ENCODE data around the gene PYGM.
"Not testable (repeated sequence)": the region's sequence is repeated elsewhere in the genome, so short reads cannot be mapped to it uniquely, and the experiment has no call there.

PYGM gene

GRCh38 chr11:64714666-64715065 lies 45.1 kb downstream of the PYGM start:
- no peak for DNase-seq

- DNase-seq: no peak
Observed at GRCh38 chr11:64713781-64714363, 45.9 kb downstream of the PYGM start.

GRCh38 chr11:64713016-64713707 lies 46.6 kb downstream of the PYGM start:
- DNase-seq: no peak

- DNase-seq: no peak
Observed at GRCh38 chr11:64712430-64713015, 47.3 kb downstream of the PYGM start.

- no peak for DNase-seq
Observed at GRCh38 chr11:64711956-64712362, 47.8 kb downstream of the PYGM start.

- DNase-seq: no peak
Observed at GRCh38 chr11:64711138-64711955, 48.4 kb downstream of the PYGM start.

- no peak for DNase-seq
Observed at GRCh38 chr11:64710418-64711137, 49.2 kb downstream of the PYGM start.

- no peak for DNase-seq
Observed at GRCh38 chr11:64705501-64705900, 54.3 kb downstream of the PYGM start.

GRCh38 chr11:64703048-64703447 lies 56.7 kb downstream of the PYGM start:
- no peak for DNase-seq

GRCh38 chr11:64701956-64702355 lies 57.8 kb downstream of the PYGM start:
- not testable (repeated sequence) for DNase-seq

- no peak for DNase-seq
Observed at GRCh38 chr11:64698427-64698826, 61.3 kb downstream of the PYGM start.

- DNase-seq: no peak
Observed at GRCh38 chr11:64697663-64698375, 62.0 kb downstream of the PYGM start.
